Chondrocyte (in vitro differentiated cells): Measurements from ENCODE around the gene SPTBN2. TPM values are rescaled to one million over a fixed set of nuclear protein-coding genes. Genes with fewer than 3 reads are reported as not detected.
"Not testable (repeated sequence)": the region's sequence is repeated elsewhere in the genome, so short reads cannot be mapped to it uniquely, and the experiment has no call there.

Experiments used
- DNase-seq: peaks from one replicate; pipeline ENCODE4 v3.0.0; 2021; ENCODE audit warnings: mixed read lengths, low spot score
- H3K27ac Mint-ChIP-seq: one replicate; pipeline ENCODE4 v1.8.0; 2021; ENCODE audit warnings: mild to moderate bottlenecking, moderate library complexity, mixed read lengths; ENCODE audit not compliant: unreplicated experiment
- H3K27me3 Mint-ChIP-seq: 2 replicates; pipeline ENCODE4 v1.8.0; 2021; ENCODE audit warnings: low read depth, mixed read lengths
- H3K36me3 Mint-ChIP-seq: 2 replicates; pipeline ENCODE4 v1.8.0; 2021; ENCODE audit warnings: low read depth, mixed read lengths
- H3K4me1 Mint-ChIP-seq: 2 replicates; pipeline ENCODE4 v1.8.0; 2021; ENCODE audit warnings: low read depth, mild to moderate bottlenecking, mixed read lengths
- H3K4me3 Mint-ChIP-seq: one replicate; pipeline ENCODE4 v1.8.0; 2021; ENCODE audit warnings: mild to moderate bottlenecking, moderate library complexity, mixed read lengths; ENCODE audit not compliant: unreplicated experiment
- H3K9me3 Mint-ChIP-seq: 2 replicates; pipeline ENCODE4 v1.8.0; 2021; ENCODE audit warnings: low read depth, mixed read lengths
- total RNA-seq: library from RNA; stranded (reverse); gene quantifications from 3 replicates; pipeline ENCODE4 v1.2.1, GENCODE V29; 2021
- TF ChIP-seq, protein P1 (sequence below): fragments of 200-600 bp; sonication (generic); IDR thresholded peaks from 2 replicates; pipeline ENCODE4 v1.5.0; 2021; ENCODE audit warnings: antibody characterized with exemption, mild to moderate bottlenecking, moderate library complexity

SPTBN2 gene
- total RNA-seq, 1 donor from 2014 or later, result 15.7 TPM

GRCh38 chr11:66651016-66651415, 78.0 kb downstream of the SPTBN2 start:
- Mint-ChIP-seq H3K4me3 (no peak overlapping the region), H3K9me3 (no peaks in the 10 kb centered on the region), H3K36me3 (peaks cover 26% of the 10 kb centered on the region), H3K27me3 (no peaks in the 10 kb centered on the region), H3K27ac (no peak overlapping the region), H3K4me1 (peaks cover 8% of the 10 kb centered on the region)
- no peak for DNase-seq
- TF ChIP-seq, protein P1, sequence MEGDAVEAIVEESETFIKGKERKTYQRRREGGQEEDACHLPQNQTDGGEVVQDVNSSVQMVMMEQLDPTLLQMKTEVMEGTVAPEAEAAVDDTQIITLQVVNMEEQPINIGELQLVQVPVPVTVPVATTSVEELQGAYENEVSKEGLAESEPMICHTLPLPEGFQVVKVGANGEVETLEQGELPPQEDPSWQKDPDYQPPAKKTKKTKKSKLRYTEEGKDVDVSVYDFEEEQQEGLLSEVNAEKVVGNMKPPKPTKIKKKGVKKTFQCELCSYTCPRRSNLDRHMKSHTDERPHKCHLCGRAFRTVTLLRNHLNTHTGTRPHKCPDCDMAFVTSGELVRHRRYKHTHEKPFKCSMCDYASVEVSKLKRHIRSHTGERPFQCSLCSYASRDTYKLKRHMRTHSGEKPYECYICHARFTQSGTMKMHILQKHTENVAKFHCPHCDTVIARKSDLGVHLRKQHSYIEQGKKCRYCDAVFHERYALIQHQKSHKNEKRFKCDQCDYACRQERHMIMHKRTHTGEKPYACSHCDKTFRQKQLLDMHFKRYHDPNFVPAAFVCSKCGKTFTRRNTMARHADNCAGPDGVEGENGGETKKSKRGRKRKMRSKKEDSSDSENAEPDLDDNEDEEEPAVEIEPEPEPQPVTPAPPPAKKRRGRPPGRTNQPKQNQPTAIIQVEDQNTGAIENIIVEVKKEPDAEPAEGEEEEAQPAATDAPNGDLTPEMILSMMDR, result no peak

GRCh38 chr11:66649903-66650302, 79.1 kb downstream of the SPTBN2 start:
- DNase-seq, result no peak
- no peak overlapping the region for H3K4me3 Mint-ChIP-seq
- no peaks in the 10 kb centered on the region for H3K27me3 Mint-ChIP-seq
- no peaks in the 10 kb centered on the region for H3K9me3 Mint-ChIP-seq
- peaks cover 19% of the 10 kb centered on the region for H3K4me1 Mint-ChIP-seq
- H3K27ac Mint-ChIP-seq, result peak overlapping the region; percentile 27
- H3K36me3 Mint-ChIP-seq, result peaks cover 30% of the 10 kb centered on the region
- TF ChIP-seq, protein P1, result no peak

GRCh38 chr11:66646828-66647227, 82.2 kb downstream of the SPTBN2 start:
- TF ChIP-seq, protein P1, result no peak
- no peak overlapping the region for H3K27ac Mint-ChIP-seq
- H3K27me3 Mint-ChIP-seq, result no peaks in the 10 kb centered on the region
- H3K4me3 Mint-ChIP-seq, result no peak overlapping the region
- H3K9me3 Mint-ChIP-seq, result no peaks in the 10 kb centered on the region
- peaks cover 49% of the 10 kb centered on the region for H3K4me1 Mint-ChIP-seq
- H3K36me3 Mint-ChIP-seq, result peaks cover 48% of the 10 kb centered on the region
- DNase-seq, result no peak

DNA sequence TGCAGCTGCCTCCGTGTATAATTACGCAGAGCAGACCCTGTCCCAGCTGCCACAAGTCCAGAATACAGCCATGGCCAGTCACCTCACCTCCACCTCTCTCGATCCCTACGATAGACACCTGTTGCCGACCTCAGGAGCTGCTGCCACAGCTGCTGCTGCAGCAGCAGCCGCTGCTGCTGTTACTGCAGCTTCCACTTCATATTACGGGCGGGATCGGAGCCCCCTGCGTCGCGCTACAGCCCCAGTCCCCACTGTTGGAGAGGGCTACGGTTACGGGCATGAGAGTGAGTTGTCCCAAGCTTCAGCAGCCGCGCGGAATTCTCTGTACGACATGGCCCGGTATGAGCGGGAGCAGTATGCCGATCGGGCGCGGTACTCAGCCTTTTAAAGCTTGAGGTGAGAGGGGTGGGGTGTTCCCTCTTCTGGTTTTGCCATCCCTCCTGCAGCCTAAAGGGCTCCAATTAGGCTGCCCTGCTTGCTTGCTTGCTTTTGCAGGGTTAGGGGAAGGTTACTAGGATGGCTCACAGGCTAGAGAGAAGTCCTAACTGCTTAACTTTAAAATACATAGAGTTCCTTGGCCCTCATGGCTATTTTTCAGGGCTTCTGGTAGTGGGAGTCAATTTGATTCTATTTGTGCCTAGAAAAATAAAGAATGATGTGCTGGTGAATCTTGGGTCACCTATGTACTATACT, 85.1 kb downstream of the SPTBN2 start:
- H3K27me3 Mint-ChIP-seq, result no peaks in the 10 kb centered on the region
- peaks cover 56% of the 10 kb centered on the region for H3K36me3 Mint-ChIP-seq
- H3K4me1 Mint-ChIP-seq, result peaks cover 75% of the 10 kb centered on the region
- no peaks in the 10 kb centered on the region for H3K9me3 Mint-ChIP-seq
- no peak overlapping the region for H3K4me3 Mint-ChIP-seq
- DNase-seq, result no peak
- TF ChIP-seq, protein P1, result no peak
- no peak overlapping the region for H3K27ac Mint-ChIP-seq

DNA sequence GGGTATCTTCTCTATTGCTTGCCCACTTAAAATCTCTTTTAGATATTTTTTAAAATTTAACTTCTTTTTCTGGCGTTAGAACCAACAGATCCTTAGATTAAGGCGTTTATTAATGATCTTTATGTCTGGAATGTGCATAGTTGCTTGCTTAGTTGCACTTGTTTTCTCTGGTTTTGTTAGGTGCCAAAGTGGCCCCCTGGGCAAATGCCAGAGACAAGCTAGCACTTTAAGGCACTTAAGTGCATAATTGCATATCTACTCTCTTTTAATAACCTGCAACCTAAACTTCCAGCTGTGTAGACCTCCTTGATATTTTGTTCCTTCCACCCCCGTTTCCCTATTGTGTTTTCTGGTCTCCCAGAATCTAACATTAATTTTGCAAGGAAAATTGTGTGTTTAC, 87.2 kb downstream of the SPTBN2 start:
- H3K27ac Mint-ChIP-seq, result no peak overlapping the region
- TF ChIP-seq, protein P1, result no peak
- H3K9me3 Mint-ChIP-seq, result no peaks in the 10 kb centered on the region
- H3K4me3 Mint-ChIP-seq, result peak overlapping the region; percentile 93
- H3K36me3 Mint-ChIP-seq, result peaks cover 46% of the 10 kb centered on the region
- H3K4me1 Mint-ChIP-seq, result peaks cover 84% of the 10 kb centered on the region
- no peaks in the 10 kb centered on the region for H3K27me3 Mint-ChIP-seq
- DNase-seq, result no peak

- Mint-ChIP-seq H3K27ac (peak overlapping the region; percentile 99), H3K4me3 (peak overlapping the region; percentile 93), H3K4me1 (peaks cover 72% of the 10 kb centered on the region), H3K36me3 (peaks cover 32% of the 10 kb centered on the region)
- H3K27me3 Mint-ChIP-seq, H3K9me3 Mint-ChIP-seq, DNase-seq: not testable (repeated sequence)
Measured at GRCh38 chr11:66639814-66640340, 89.1 kb downstream of the SPTBN2 start.
